ENCODE data around the gene USP17L22.
"Not testable (repeated sequence)": the region's sequence is repeated elsewhere in the genome, so short reads cannot be mapped to it uniquely, and the experiment has no call there.

Gene USP17L22, protein sequence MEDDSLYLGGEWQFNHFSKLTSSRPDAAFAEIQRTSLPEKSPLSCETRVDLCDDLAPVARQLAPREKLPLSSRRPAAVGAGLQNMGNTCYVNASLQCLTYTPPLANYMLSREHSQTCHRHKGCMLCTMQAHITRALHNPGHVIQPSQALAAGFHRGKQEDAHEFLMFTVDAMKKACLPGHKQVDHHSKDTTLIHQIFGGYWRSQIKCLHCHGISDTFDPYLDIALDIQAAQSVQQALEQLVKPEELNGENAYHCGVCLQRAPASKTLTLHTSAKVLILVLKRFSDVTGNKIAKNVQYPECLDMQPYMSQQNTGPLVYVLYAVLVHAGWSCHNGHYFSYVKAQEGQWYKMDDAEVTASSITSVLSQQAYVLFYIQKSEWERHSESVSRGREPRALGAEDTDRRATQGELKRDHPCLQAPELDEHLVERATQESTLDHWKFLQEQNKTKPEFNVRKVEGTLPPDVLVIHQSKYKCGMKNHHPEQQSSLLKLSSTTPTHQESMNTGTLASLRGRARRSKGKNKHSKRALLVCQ

DNA sequence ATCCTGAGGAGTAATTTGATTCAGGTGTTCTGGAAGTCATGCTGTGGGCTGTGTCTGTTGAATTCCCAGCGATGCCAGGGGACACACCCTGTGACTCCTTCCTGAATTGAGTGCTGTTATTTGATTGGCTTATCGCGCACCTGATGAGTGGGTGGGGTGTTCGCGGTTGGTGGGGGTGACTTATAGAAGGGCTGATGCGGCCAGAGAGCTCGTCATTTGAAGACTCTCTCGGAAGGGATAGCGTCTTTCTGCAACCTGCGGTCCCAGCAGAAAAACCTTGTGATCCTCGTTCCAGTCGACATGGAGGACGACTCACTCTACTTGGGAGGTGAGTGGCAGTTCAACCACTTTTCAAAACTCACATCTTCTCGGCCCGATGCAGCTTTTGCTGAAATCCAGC is at the start of gene USP17L22:
Gene USP17L22 (plus strand): TSS at position 301 of the 400 bp plus-strand sequence. CDS start 0 bp downstream, at position 301.
- DNase-seq (ENCODE audit: low spot score): not testable (repeated sequence)

DNA sequence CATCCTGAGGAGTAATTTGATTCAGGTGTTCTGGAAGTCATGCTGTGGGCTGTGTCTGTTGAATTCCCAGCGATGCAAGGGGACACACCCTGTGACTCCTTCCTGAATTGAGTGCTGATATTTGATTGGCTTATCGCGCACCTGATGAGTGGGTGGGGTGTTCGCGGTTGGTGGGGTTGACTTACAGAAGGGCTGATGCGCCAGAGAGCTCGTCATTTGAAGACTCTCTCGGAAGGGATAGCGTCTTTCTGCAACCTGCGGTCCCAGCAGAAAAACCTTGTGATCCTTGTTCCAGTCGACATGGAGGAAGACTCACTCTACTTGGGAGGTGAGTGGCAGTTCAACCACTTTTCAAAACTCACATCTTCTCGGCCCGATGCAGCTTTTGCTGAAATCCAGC is 47.6 kb upstream of the USP17L22 start, which contains the start of gene USP17L12:
Gene USP17L12 (plus strand): TSS at position 301 of the 400 bp plus-strand sequence. CDS start 0 bp downstream, at position 301.
- DNase-seq (ENCODE audit: low spot score): not testable (repeated sequence)

DNA sequence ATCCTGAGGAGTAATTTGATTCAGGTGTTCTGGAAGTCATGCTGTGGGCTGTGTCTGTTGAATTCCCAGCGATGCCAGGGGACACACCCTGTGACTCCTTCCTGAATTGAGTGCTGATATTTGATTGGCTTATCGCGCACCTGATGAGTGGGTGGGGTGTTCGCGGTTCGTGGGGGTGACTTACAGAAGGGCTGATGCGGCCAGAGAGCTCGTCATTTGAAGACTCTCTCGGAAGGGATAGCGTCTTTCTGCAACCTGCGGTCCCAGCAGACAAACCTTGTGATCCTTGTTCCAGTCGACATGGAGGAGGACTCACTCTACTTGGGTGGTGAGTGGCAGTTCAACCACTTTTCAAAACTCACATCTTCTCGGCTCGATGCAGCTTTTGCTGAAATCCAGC is 42.8 kb upstream of the USP17L22 start, which contains the start of gene USP17L13:
Gene USP17L13 (plus strand): TSS at position 301 of the 400 bp plus-strand sequence. CDS start 0 bp downstream, at position 301.
- DNase-seq (ENCODE audit: low spot score): not testable (repeated sequence)

DNA sequence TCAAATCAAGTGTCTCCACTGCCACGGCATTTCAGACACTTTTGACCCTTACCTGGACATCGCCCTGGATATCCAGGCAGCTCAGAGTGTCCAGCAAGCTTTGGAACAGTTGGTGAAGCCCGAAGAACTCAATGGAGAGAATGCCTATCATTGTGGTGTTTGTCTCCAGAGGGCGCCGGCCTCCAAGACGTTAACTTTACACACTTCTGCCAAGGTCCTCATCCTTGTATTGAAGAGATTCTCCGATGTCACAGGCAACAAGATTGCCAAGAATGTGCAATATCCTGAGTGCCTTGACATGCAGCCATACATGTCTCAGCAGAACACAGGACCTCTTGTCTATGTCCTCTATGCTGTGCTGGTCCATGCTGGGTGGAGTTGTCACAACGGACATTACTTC is 37.2 kb upstream of the USP17L22 start:
- not testable (repeated sequence) for DNase-seq (ENCODE audit: low spot score)

DNA sequence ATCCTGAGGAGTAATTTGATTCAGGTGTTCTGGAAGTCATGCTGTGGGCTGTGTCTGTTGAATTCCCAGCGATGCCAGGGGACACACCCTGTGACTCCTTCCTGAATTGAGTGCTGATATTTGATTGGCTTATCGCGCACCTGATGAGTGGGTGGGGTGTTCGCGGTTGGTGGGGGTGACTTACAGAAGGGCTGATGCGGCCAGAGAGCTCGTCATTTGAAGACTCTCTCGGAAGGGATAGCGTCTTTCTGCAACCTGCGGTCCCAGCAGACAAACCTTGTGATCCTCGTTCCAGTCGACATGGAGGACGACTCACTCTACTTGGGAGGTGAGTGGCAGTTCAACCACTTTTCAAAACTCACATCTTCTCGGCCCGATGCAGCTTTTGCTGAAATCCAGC is 33.3 kb upstream of the USP17L22 start, which contains the start of gene USP17L15:
Gene USP17L15 (plus strand): TSS at position 301 of the 400 bp plus-strand sequence. CDS start 0 bp downstream, at position 301.
- not testable (repeated sequence) for DNase-seq (ENCODE audit: low spot score)

DNA sequence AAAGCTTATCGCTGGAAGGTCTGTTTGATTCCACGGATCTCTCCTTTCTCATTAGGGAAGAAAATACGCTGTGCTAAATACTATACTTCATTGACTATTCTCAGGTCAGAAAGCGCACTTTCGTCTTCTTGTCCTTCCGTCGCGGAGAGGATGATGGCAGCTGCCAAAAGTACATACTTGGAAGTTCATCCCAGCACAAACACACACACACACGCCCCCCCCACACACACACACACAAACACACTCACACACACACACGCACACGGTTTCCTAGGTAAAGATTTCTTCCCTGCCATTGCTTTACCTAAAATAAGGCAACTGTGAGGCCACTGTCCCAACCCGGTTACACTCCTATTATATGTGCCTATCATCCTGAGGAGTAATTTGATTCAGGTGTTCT is 29.0 kb upstream of the USP17L22 start:
- DNase-seq (ENCODE audit: low spot score): not testable (repeated sequence)

DNA sequence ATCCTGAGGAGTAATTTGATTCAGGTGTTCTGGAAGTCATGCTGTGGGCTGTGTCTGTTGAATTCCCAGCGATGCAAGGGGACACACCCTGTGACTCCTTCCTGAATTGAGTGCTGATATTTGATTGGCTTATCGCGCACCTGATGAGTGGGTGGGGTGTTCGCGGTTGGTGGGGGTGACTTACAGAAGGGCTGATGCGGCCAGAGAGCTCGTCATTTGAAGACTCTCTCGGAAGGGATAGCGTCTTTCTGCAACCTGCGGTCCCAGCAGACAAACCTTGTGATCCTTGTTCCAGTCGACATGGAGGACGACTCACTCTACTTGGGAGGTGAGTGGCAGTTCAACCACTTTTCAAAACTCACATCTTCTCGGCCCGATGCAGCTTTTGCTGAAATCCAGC is 23.8 kb upstream of the USP17L22 start, which contains the start of gene USP17L17:
Gene USP17L17 (plus strand): TSS at position 301 of the 400 bp plus-strand sequence. CDS start 0 bp downstream, at position 301.
- not testable (repeated sequence) for DNase-seq (ENCODE audit: low spot score)

DNA sequence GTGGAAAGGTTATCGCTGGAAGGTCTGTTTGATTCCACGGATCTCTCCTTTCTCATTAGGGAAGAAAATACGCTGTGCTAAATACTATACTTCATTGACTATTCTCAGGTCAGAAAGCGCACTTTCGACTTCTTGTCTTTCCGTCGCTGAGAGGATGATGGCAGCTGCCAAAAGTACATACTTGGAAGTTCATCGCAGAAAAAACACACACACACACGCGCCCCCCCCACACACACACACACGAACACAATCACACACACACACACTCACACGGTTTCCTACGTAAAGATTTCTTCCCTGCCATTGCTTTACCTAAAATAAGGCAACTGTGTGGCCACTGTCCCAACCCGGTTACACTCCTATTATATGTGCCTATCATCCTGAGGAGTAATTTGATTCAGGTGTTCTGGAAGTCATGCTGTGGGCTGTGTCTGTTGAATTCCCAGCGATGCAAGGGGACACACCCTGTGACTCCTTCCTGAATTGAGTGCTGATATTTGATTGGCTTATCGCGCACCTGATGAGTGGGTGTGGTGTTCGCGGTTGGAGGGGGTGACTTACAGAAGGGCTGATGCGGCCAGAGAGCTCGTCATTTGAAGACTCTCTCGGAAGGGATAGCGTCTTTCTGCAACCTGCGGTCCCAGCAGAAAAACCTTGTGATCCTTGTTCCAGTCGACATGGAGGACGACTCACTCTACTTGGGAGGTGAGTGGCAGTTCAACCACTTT is 19.3 kb upstream of the USP17L22 start, which contains the start of gene USP17L18:
Gene USP17L18 (plus strand): TSS at position 678 of the 728 bp plus-strand sequence. CDS start 0 bp downstream, at position 678.
- not testable (repeated sequence) for DNase-seq (ENCODE audit: low spot score)

DNA sequence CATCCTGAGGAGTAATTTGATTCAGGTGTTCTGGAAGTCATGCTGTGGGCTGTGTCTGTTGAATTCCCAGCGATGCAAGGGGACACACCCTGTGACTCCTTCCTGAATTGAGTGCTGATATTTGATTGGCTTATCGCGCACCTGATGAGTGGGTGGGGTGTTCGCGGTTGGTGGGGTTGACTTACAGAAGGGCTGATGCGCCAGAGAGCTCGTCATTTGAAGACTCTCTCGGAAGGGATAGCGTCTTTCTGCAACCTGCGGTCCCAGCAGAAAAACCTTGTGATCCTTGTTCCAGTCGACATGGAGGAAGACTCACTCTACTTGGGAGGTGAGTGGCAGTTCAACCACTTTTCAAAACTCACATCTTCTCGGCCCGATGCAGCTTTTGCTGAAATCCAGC is 14.3 kb upstream of the USP17L22 start, which contains the start of gene USP17L19:
Gene USP17L19 (plus strand): TSS at position 301 of the 400 bp plus-strand sequence. CDS start 0 bp downstream, at position 301.
- DNase-seq (ENCODE audit: low spot score): not testable (repeated sequence)

DNA sequence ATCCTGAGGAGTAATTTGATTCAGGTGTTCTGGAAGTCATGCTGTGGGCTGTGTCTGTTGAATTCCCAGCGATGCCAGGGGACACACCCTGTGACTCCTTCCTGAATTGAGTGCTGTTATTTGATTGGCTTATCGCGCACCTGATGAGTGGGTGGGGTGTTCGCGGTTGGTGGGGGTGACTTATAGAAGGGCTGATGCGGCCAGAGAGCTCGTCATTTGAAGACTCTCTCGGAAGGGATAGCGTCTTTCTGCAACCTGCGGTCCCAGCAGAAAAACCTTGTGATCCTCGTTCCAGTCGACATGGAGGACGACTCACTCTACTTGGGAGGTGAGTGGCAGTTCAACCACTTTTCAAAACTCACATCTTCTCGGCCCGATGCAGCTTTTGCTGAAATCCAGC is 9.6 kb upstream of the USP17L22 start, which contains the start of gene USP17L20:
Gene USP17L20 (plus strand): TSS at position 301 of the 400 bp plus-strand sequence. CDS start 0 bp downstream, at position 301.
- not testable (repeated sequence) for DNase-seq (ENCODE audit: low spot score)

DNA sequence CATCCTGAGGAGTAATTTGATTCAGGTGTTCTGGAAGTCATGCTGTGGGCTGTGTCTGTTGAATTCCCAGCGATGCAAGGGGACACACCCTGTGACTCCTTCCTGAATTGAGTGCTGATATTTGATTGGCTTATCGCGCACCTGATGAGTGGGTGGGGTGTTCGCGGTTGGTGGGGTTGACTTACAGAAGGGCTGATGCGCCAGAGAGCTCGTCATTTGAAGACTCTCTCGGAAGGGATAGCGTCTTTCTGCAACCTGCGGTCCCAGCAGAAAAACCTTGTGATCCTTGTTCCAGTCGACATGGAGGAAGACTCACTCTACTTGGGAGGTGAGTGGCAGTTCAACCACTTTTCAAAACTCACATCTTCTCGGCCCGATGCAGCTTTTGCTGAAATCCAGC is 4.8 kb upstream of the USP17L22 start, which contains the start of gene USP17L21:
Gene USP17L21 (plus strand): TSS at position 301 of the 400 bp plus-strand sequence. CDS start 0 bp downstream, at position 301.
- DNase-seq (ENCODE audit: low spot score): not testable (repeated sequence)

DNA sequence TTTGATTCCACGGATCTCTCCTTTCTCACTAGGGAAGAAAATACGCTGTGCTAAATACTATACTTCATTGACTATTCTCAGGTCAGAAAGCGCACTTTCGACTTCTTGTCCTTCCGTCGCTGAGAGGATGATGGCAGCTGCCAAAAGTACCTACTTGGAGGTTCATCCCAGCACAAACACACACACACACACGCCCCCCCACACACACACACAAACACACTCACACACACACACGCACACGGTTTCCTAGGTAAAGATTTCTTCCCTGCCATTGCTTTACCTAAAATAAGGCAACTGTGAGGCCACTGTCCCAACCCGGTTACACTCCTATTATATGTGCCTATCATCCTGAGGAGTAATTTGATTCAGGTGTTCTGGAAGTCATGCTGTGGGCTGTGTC is 4.3 kb downstream of the USP17L22 start:
- not testable (repeated sequence) for DNase-seq (ENCODE audit: low spot score)
